Measurements from ENCODE around the gene SFSWAP. TPM values are rescaled to one million over a fixed set of nuclear protein-coding genes. Genes with fewer than 3 reads are reported as not detected.
"Not testable (repeated sequence)": the region's sequence is repeated elsewhere in the genome, so short reads cannot be mapped to it uniquely, and the experiment has no call there.

The SFSWAP gene
- total RNA-seq, 2 experiments from 2014 or later = 51.3 TPM

DNA sequence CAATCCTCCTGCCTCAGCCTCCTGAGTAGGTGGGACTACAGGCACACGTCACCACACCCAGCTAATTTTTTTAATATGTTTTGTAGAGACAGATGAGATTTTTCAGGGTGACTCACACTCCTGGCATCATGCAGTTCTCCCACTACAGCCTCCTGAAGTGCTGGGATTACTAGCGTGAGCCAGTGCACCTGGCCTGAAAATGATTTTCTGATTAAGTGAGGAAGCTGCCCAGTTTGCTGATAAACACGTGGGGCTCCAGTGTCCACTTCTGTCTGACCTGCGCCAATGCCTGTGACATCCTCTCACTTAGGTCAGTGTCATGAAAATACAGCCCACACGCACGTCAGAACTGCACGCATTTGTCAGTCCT is 37.0 kb upstream of the SFSWAP start:
- no peaks in the 10 kb centered on the region for H3K4me1 Mint-ChIP-seq (ENCODE audit: low read depth)
- DNase-seq = no peak
- no peak overlapping the region for H3K4me3 Mint-ChIP-seq
- no peak overlapping the region for H3K27ac Mint-ChIP-seq
- peaks cover 7% of the 10 kb centered on the region for H3K9me3 Mint-ChIP-seq
- no peaks in the 10 kb centered on the region for H3K27me3 Mint-ChIP-seq (ENCODE audit: low read depth)
- H3K36me3 Mint-ChIP-seq (ENCODE audit: low read depth) = no peaks in the 10 kb centered on the region
- intact Hi-C loops (cut with micrococcal nuclease) = no loop called here
- CTCF ChIA-PET = interaction anchor here (0.6 kb wide), 1 partner anchor 918 kb away, joined by 3 read pairs; no protein-coding TSS in a partner anchor

DNA sequence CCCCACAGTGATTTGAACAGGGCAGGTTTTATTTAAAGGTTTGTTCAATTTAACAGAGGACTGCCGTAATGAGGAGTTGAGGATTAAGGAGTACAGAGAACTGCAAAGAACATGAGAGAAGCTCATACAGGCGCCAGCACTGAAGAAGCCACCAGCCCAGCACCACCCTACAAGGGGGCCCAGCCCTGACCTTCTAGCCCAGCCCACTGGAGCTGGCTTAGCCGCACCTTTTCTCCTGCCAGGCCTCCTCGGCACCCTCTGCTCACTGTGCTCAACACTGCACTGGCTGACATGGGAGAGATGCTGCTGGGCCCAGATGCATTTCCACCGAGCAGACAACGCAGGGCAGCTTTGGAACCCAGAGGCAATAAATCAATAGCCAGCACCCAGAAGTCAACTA is 36.5 kb upstream of the SFSWAP start:
- Mint-ChIP-seq H3K27ac (no peak overlapping the region), H3K27me3 (ENCODE audit: low read depth) (no peaks in the 10 kb centered on the region), H3K4me3 (no peak overlapping the region), H3K36me3 (ENCODE audit: low read depth) (no peaks in the 10 kb centered on the region), H3K4me1 (ENCODE audit: low read depth) (no peaks in the 10 kb centered on the region), H3K9me3 (peaks cover 7% of the 10 kb centered on the region)
- DNase-seq = no peak
- CTCF ChIA-PET = no interaction called here
- intact Hi-C loops (cut with micrococcal nuclease) = no loop called here

- H3K4me1 Mint-ChIP-seq (ENCODE audit: low read depth) = no peaks in the 10 kb centered on the region
- DNase-seq = no peak
- no peak overlapping the region for H3K4me3 Mint-ChIP-seq
- CTCF ChIA-PET = no interaction called here
- intact Hi-C loops (cut with micrococcal nuclease) = no loop called here
- no peaks in the 10 kb centered on the region for H3K36me3 Mint-ChIP-seq (ENCODE audit: low read depth)
- H3K27ac Mint-ChIP-seq = no peak overlapping the region
- H3K27me3 Mint-ChIP-seq (ENCODE audit: low read depth) = no peaks in the 10 kb centered on the region
- H3K9me3 Mint-ChIP-seq = peaks cover 7% of the 10 kb centered on the region
Measured at GRCh38 chr12:131675126-131676080, 35.5 kb upstream of the SFSWAP start.

DNA sequence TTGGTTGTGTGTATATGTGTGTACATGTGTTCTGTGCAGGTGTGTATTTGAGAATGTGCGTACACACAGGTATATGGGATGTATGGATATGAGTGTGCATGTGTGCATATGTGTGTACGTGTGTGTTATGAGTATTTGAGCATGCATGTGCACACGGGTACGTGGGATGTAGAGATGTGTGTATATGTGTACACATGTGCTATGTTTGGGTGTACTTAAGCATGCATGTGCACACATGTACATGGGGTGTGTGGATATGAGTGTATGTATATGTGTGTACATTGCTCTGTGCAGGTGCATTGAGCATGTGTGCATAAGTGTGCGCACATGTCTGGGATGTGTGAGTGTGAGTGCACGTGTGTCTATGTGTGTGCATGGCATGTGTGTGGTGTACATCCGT is 34.3 kb upstream of the SFSWAP start:
- Mint-ChIP-seq H3K36me3 (ENCODE audit: low read depth) (no peaks in the 10 kb centered on the region), H3K4me3 (no peak overlapping the region), H3K4me1 (ENCODE audit: low read depth) (no peaks in the 10 kb centered on the region), H3K27ac (no peak overlapping the region), H3K9me3 (peaks cover 7% of the 10 kb centered on the region), H3K27me3 (ENCODE audit: low read depth) (no peaks in the 10 kb centered on the region)
- DNase-seq = no peak
- intact Hi-C loops (cut with micrococcal nuclease) = no loop called here
- CTCF ChIA-PET = no interaction called here

- intact Hi-C loops (cut with micrococcal nuclease) = not testable (repeated sequence)
Measured at GRCh38 chr12:131677067-131677466, 33.8 kb upstream of the SFSWAP start.

DNA sequence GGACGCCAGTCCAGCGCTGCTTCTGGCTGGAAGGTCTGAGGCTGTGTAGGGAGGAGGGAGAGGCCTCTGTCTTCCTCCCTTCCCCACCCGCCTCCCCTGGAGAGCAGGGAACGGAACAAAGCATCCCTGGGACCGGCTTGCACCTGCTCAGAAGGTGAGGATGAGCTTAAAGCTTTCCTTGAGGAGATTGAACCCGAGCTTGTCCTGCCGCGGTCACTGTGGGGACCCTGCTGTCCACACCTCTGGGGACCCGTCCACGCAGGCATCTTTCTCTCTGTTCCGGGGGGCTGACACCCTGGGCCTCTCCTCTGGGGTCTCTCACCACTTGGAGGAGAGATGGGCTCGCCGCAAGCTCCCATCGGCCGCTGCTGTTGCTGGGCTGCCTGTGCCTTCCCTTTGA is 33.2 kb upstream of the SFSWAP start:
- Mint-ChIP-seq H3K27me3 (ENCODE audit: low read depth) (no peaks in the 10 kb centered on the region), H3K36me3 (ENCODE audit: low read depth) (no peaks in the 10 kb centered on the region), H3K9me3 (peaks cover 7% of the 10 kb centered on the region), H3K4me1 (ENCODE audit: low read depth) (no peaks in the 10 kb centered on the region), H3K4me3 (no peak overlapping the region), H3K27ac (no peak overlapping the region)
- no peak for DNase-seq
- CTCF ChIA-PET = no interaction called here
- intact Hi-C loops (cut with micrococcal nuclease) = no loop called here

More at GRCh38 chr12:131677067-131677466, 33.8 kb upstream of the SFSWAP start:
- H3K4me3 Mint-ChIP-seq; H3K9me3 Mint-ChIP-seq; H3K36me3 Mint-ChIP-seq (ENCODE audit: low read depth); DNase-seq; H3K4me1 Mint-ChIP-seq (ENCODE audit: low read depth); H3K27me3 Mint-ChIP-seq (ENCODE audit: low read depth); CTCF ChIA-PET; H3K27ac Mint-ChIP-seq: not testable (repeated sequence)

DNA sequence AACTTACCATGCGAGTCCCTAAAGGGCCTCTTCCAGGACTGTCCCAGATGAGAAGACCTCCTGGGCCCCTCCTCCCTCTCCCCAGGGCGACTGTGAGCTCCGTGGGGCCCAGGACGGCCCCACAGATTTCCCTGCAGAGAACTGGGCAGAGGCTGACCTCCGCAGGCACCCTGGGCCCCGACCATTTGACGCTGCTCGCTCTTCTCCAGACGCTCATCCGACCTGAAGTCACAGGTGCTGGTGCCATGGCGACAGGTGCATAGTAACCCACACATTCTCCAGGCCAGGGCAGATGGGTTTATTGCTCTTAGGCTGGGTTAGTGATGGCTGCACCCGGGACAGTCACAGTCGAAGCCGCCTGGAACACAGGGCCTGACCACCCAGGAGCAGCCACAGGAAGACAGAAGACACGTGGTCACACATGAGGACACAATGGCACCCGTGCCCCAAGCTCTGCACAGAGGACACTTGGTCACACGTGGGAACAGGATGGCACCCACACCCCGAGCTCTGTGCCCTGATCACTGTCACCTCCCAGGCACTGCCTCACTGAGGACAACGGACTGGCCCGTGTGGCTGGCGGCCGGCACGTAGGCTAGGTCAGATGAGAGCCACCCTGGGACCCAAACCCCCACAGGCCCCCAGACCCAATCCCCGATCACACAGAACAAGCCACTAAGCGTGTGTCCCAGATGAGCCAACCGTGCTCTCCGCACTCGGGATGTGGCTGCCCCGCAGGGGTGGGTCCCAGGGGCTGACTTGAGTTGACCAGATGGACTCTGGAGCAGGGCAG is 32.3 kb upstream of the SFSWAP start:
- CTCF ChIA-PET; H3K9me3 Mint-ChIP-seq; H3K4me1 Mint-ChIP-seq (ENCODE audit: low read depth): not testable (repeated sequence)

GRCh38 chr12:131679186-131679585 is 31.7 kb upstream of the SFSWAP start:
- not testable (repeated sequence) for H3K36me3 Mint-ChIP-seq (ENCODE audit: low read depth)

More for the DNA sequence above, 32.3 kb upstream of the SFSWAP start:
- H3K27me3 Mint-ChIP-seq (ENCODE audit: low read depth); DNase-seq; H3K4me3 Mint-ChIP-seq; intact Hi-C loops (cut with micrococcal nuclease); H3K36me3 Mint-ChIP-seq (ENCODE audit: low read depth); H3K27ac Mint-ChIP-seq: not testable (repeated sequence)

GRCh38 chr12:131679816-131680215 is 31.1 kb upstream of the SFSWAP start:
- H3K36me3 Mint-ChIP-seq (ENCODE audit: low read depth); intact Hi-C loops (cut with micrococcal nuclease); H3K9me3 Mint-ChIP-seq; H3K4me1 Mint-ChIP-seq (ENCODE audit: low read depth); DNase-seq; H3K27ac Mint-ChIP-seq; CTCF ChIA-PET; H3K27me3 Mint-ChIP-seq (ENCODE audit: low read depth); H3K4me3 Mint-ChIP-seq: not testable (repeated sequence)

More at GRCh38 chr12:131679186-131679585, 31.7 kb upstream of the SFSWAP start:
- H3K27me3 Mint-ChIP-seq (ENCODE audit: low read depth); H3K27ac Mint-ChIP-seq; H3K9me3 Mint-ChIP-seq; CTCF ChIA-PET; DNase-seq; H3K4me3 Mint-ChIP-seq; H3K4me1 Mint-ChIP-seq (ENCODE audit: low read depth); intact Hi-C loops (cut with micrococcal nuclease): not testable (repeated sequence)

DNA sequence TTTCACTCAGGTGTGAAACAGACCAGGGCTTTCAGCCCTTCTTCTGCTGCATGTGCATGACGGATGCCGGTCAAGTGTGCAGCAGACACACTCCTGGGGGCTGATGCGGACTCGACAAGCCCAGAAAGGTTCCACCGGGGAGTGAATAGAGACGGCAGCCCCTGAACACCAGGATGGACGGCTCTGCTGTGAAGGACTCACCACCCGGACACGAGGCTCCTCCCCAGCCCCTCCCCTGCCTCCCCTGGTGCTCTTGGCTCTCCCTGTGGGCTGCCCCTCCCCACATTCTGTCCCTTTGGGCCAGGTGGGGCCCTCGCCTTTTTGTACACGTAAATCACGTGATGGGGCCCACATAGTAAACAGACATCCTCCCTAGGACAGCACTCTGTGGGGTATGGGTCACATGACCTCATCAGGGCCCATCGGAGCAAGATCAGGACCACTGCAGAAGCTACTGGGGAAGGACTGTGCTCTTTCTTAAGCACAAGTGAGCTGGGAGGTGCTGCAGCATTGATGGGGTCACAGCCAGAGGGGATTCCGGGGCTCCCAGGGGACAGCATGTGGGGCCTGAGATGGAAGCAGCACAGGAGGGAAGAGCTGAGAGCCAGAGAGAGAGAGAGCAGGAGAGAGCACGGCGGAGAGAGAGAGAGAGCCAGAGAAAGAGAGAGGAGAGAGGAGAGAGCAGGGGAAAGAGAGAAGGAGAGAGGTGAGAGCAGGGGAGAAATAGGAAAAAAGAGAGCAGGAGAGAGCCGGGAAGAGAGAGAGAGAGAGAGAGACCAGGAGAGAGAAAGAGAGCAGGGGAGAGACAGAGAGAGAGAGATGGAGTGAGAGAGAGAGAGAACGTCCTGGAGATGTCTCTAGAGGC is 30.3 kb upstream of the SFSWAP start:
- H3K36me3 Mint-ChIP-seq (ENCODE audit: low read depth) = not testable (repeated sequence)

DNA sequence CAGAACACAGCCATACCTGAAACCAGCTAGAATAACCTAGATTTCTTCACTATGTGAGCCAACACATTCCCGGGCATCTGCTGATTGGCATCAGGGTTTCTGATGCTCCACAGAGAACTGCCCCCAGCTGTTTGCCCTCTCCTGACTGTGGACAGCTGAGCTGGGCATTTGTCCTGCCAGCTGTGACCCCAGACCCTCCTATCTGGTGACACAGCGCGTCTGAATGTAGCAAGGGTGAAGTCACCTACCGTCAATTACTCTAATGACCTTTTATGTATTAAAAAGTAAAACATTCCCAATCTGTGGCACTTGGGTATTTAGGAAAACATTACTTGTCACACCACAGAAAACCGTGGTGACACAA is 29.7 kb upstream of the SFSWAP start:
- H3K27ac Mint-ChIP-seq = no peak overlapping the region
- no peaks in the 10 kb centered on the region for H3K36me3 Mint-ChIP-seq (ENCODE audit: low read depth)
- CTCF ChIA-PET = no interaction called here
- no peak overlapping the region for H3K4me3 Mint-ChIP-seq
- H3K27me3 Mint-ChIP-seq (ENCODE audit: low read depth) = no peaks in the 10 kb centered on the region
- no peaks in the 10 kb centered on the region for H3K9me3 Mint-ChIP-seq
- DNase-seq = no peak
- intact Hi-C loops (cut with micrococcal nuclease) = no loop called here
- no peaks in the 10 kb centered on the region for H3K4me1 Mint-ChIP-seq (ENCODE audit: low read depth)

More for the DNA sequence above, 30.3 kb upstream of the SFSWAP start:
- H3K4me3 Mint-ChIP-seq; H3K9me3 Mint-ChIP-seq; intact Hi-C loops (cut with micrococcal nuclease); H3K27ac Mint-ChIP-seq; H3K27me3 Mint-ChIP-seq (ENCODE audit: low read depth); H3K4me1 Mint-ChIP-seq (ENCODE audit: low read depth); DNase-seq; CTCF ChIA-PET: not testable (repeated sequence)

GRCh38 chr12:131681746-131682509 is 29.0 kb upstream of the SFSWAP start:
- H3K27ac Mint-ChIP-seq; H3K4me3 Mint-ChIP-seq; CTCF ChIA-PET; intact Hi-C loops (cut with micrococcal nuclease); H3K4me1 Mint-ChIP-seq (ENCODE audit: low read depth); H3K36me3 Mint-ChIP-seq (ENCODE audit: low read depth); H3K9me3 Mint-ChIP-seq; H3K27me3 Mint-ChIP-seq (ENCODE audit: low read depth): not testable (repeated sequence)
- peak; percentile 57 for DNase-seq

All from activated naive CD4-positive, alpha-beta T cell treated with anti-CD3 and anti-CD28 coated beads for 36 hours (primary cell).